CD8-positive, alpha-beta memory T cell (primary cell): ENCODE data around the gene TMPRSS13. TPM values are rescaled to one million over a fixed set of nuclear protein-coding genes. Genes with fewer than 3 reads are reported as not detected.

ENCODE experiments used
- CTCF ChIA-PET: fragments of 350-600 bp; sonication (Branson Sonifier 250); formaldehyde crosslinking; loops from one replicate; lab custom pipeline; 2021; ENCODE audit warnings: antibody characterized with exemption; lab: Charles Lee
- POLR2A ChIA-PET: fragments of 350-600 bp; sonication (Branson Sonifier 250); formaldehyde crosslinking; loops from one replicate; lab custom pipeline; 2021; ENCODE audit warnings: antibody characterized with exemption; lab: Charles Lee
- DNase-seq, 5 donors: peaks; one replicate each; pipeline versions ENCODE4 v3.0.0 to v3.0.0-alpha.2; 2020 to 2022; ENCODE audit warnings: mixed read lengths in 1 of 5
- H3K27ac ChIP-seq: one replicate; pipeline ENCODE4 v1.7.0; 2013; ENCODE audit warnings: low read depth, mild to moderate bottlenecking, low read length, moderate library complexity
- H3K27me3 ChIP-seq: 2 replicates; pipeline ENCODE4 v1.7.0; 2013; ENCODE audit warnings: low read length, mild to moderate bottlenecking; ENCODE audit not compliant: insufficient read depth, poor library complexity, severe bottlenecking
- H3K36me3 ChIP-seq: 2 replicates; pipeline ENCODE4 v1.7.0; 2013; ENCODE audit warnings: mild to moderate bottlenecking, low read length, moderate library complexity; ENCODE audit not compliant: insufficient read depth
- H3K4me1 ChIP-seq: 2 replicates; pipeline ENCODE4 v1.7.0; 2013; ENCODE audit warnings: mild to moderate bottlenecking, low read length, moderate library complexity; ENCODE audit not compliant: insufficient read depth
- H3K4me3 ChIP-seq: 2 replicates; pipeline ENCODE4 v1.7.0; 2013; ENCODE audit warnings: mild to moderate bottlenecking, low read length
- H3K9me3 ChIP-seq: 2 replicates; pipeline ENCODE4 v1.7.0; 2013; ENCODE audit warnings: mild to moderate bottlenecking, low read length
- H3K27ac Mint-ChIP-seq, 8 donors: one replicate each; pipeline ENCODE4 v1.8.0; 2020 to 2021; ENCODE audit warnings: mixed read lengths in 8 of 8, mild to moderate bottlenecking in 6 of 8, inconsistent platforms in 3 of 8, moderate library complexity in 3 of 8
- H3K27me3 Mint-ChIP-seq, 2 donors: one replicate each; pipeline ENCODE4 v1.8.0; 2020 to 2021; ENCODE audit warnings: mixed read lengths in 2 of 2, mild to moderate bottlenecking in 1 of 2, moderate library complexity in 1 of 2
- H3K36me3 Mint-ChIP-seq, 3 donors: one replicate each; pipeline ENCODE4 v1.8.0; 2020 to 2021; ENCODE audit warnings: mixed read lengths in 3 of 3, inconsistent platforms in 1 of 3, mild to moderate bottlenecking in 1 of 3
- H3K4me1 Mint-ChIP-seq, 3 donors: one replicate each; pipeline ENCODE4 v1.8.0; 2020 to 2021; ENCODE audit warnings: mixed read lengths in 3 of 3, inconsistent platforms in 1 of 3, mild to moderate bottlenecking in 1 of 3
- H3K4me3 Mint-ChIP-seq, 7 donors: one replicate each; pipeline ENCODE4 v1.8.0; 2020 to 2021; ENCODE audit warnings: mixed read lengths in 7 of 7, mild to moderate bottlenecking in 6 of 7, moderate library complexity in 4 of 7, inconsistent platforms in 2 of 7
- H3K9me3 Mint-ChIP-seq, 5 donors: one replicate each; pipeline ENCODE4 v1.8.0; 2020 to 2022; ENCODE audit warnings: mixed read lengths in 5 of 5, mild to moderate bottlenecking in 3 of 5, moderate library complexity in 2 of 5, inconsistent platforms in 1 of 5
- polyA plus RNA-seq: library from polyadenylated mRNA; unstranded; fragments of 300-500 nt; fragmentation: Illumina TruSeq; gene quantifications from one replicate; pipeline ENCODE4 v1.2.3, GENCODE V29; 2021
- total RNA-seq, 2 experiments: library from RNA; stranded (reverse); gene quantifications; one replicate each; pipeline ENCODE4 v1.2.3, GENCODE V29; 2021

The TMPRSS13 gene
- total and polyA plus RNA-seq, 3 experiments from 2014 or later: 1.4 to 1.5 (median 1.5) TPM

- ChIA-PET CTCF (interaction anchor here (1.0 to 1.4 kb wide), 3 partner anchors 10 to 80 kb away, joined by 3 to 4 read pairs (median 3); no protein-coding TSS in a partner anchor), POLR2A (interaction anchor here (0.6 to 3.6 kb wide), 4 partner anchors 14 to 345 kb away, joined by 3 to 24 read pairs (median 5); partner anchors contain the start of gene IL10RA)
- Mint-ChIP-seq H3K4me3 (peak overlapping the region; percentile 37 to 62 (median 50)), H3K27ac (peak overlapping the region; percentile 12 to 96 (median 76)), H3K27me3 (no peaks in the 10 kb centered on the region), H3K9me3 (no peaks in the 10 kb centered on the region), H3K36me3 (peaks cover 0 to 11% (median 6%) of the 10 kb centered on the region in 3 donors), H3K4me1 (peaks cover 84 to 93% (median 91%) of the 10 kb centered on the region in 3 donors)
- Histone ChIP-seq H3K27ac (no peak overlapping the region), H3K4me3 (no peak overlapping the region), H3K9me3 (no peaks in the 10 kb centered on the region), H3K36me3 (no peaks in the 10 kb centered on the region), H3K27me3 (no peaks in the 10 kb centered on the region), H3K4me1 (peaks cover 77% of the 10 kb centered on the region)
- no peak for DNase-seq
These were observed 43.7 kb upstream of the TMPRSS13 start for GRCh38 chr11:117972629-117973502.

- no peaks in the 10 kb centered on the region for H3K27me3 Mint-ChIP-seq
- ChIA-PET CTCF (interaction anchor here (1.2 kb wide), 1 partner anchor 17 kb away, joined by 3 read pairs; no protein-coding TSS in a partner anchor), POLR2A (interaction anchor here (0.9 kb wide), 1 partner anchor 30 kb away, joined by 3 read pairs; no protein-coding TSS in a partner anchor)
- peaks cover 72% of the 10 kb centered on the region for H3K4me1 ChIP-seq
- no peaks in the 10 kb centered on the region for H3K27me3 ChIP-seq
- peak overlapping the region in 4 of 8 donors; percentile 33 to 75 (median 53) for H3K27ac Mint-ChIP-seq
- H3K4me1 Mint-ChIP-seq: peaks cover 77 to 85% (median 84%) of the 10 kb centered on the region in 3 donors
- peaks cover 2 to 3% (median 2%) of the 10 kb centered on the region in 3 donors for H3K36me3 Mint-ChIP-seq
- DNase-seq: no peak
- H3K4me3 ChIP-seq: no peak overlapping the region
- H3K36me3 ChIP-seq: no peaks in the 10 kb centered on the region
- no peaks in the 10 kb centered on the region for H3K9me3 Mint-ChIP-seq
- H3K9me3 ChIP-seq: no peaks in the 10 kb centered on the region
- no peak overlapping the region for H3K27ac ChIP-seq
- peak overlapping the region in 2 of 7 donors; percentile 8 to 67 for H3K4me3 Mint-ChIP-seq
These were observed 42.8 kb upstream of the TMPRSS13 start for GRCh38 chr11:117972044-117972443.

- H3K4me3 ChIP-seq: peak overlapping the region; percentile 22
- peaks cover 60% of the 10 kb centered on the region for H3K4me1 ChIP-seq
These were observed 41.3 kb upstream of the TMPRSS13 start for GRCh38 chr11:117970400-117971024.

DNA sequence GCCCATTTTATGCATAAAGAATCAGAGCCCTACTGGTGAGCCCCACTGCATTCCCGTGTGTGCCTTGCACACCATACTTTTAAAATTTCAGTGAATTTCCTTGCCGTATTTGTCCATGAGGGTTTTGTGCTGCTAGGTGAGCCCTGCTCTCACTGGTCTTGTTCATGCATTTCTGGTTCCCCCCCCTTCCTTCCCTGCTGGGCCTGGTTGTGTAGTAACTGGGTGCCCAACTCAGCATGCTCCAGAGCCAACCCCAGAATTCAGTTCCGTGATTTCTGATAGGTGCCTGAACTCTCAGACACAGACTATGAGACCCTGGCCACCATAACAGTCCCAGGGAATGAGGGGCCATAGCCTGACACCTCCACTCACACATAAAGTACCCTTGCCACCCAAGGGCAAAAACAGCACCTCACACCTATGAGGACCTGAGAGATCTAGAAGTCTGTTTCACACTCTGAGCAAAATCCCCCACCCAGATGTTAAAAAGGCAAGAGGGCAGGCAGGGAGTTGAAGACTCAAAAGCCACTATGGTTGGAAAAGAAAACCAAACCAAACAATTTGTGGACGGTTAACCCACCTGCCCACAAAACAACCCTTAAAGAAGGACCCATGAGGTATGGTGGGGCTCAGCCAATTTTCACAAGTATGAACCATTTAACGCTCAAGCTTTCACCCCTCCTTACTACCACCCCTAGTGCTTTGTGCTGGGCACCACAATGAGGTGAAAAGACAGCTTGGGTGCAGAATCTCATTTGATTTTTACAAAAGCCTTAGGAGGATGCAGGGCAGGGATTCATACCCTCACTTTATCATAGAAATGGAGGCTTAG is 40.2 kb upstream of the TMPRSS13 start:
- H3K4me3 Mint-ChIP-seq: peak overlapping the region in 6 of 7 donors; percentile 29 to 83 (median 64)
- peak overlapping the region; percentile 20 to 93 (median 84) for H3K27ac Mint-ChIP-seq

More at GRCh38 chr11:117970400-117971024, 41.3 kb upstream of the TMPRSS13 start:
- H3K4me3 Mint-ChIP-seq: peak overlapping the region; percentile 8 to 77 (median 67)
- ChIA-PET POLR2A (interaction anchor here (1.0 kb wide), 1 partner anchor 18 kb away, joined by 3 read pairs; no protein-coding TSS in a partner anchor), CTCF (interaction anchor here (0.9 to 2.3 kb wide), 4 partner anchors 17 to 23 kb away, joined by 3 to 7 read pairs (median 4); no protein-coding TSS in a partner anchor)
- H3K9me3 Mint-ChIP-seq: no peaks in the 10 kb centered on the region
- no peak overlapping the region for H3K27ac ChIP-seq
- DNase-seq: peak in 3 of 5 donors; percentile 14 to 60 (median 39)
- H3K27ac Mint-ChIP-seq: peak overlapping the region; percentile 75 to 93 (median 88)
- H3K36me3 Mint-ChIP-seq: peaks cover 0 to 2% (median 0%) of the 10 kb centered on the region in 3 donors
- H3K9me3 ChIP-seq: no peaks in the 10 kb centered on the region
- no peaks in the 10 kb centered on the region for H3K27me3 ChIP-seq
- peaks cover 61 to 73% (median 69%) of the 10 kb centered on the region in 3 donors for H3K4me1 Mint-ChIP-seq
- H3K36me3 ChIP-seq: no peaks in the 10 kb centered on the region
- no peaks in the 10 kb centered on the region for H3K27me3 Mint-ChIP-seq

DNA sequence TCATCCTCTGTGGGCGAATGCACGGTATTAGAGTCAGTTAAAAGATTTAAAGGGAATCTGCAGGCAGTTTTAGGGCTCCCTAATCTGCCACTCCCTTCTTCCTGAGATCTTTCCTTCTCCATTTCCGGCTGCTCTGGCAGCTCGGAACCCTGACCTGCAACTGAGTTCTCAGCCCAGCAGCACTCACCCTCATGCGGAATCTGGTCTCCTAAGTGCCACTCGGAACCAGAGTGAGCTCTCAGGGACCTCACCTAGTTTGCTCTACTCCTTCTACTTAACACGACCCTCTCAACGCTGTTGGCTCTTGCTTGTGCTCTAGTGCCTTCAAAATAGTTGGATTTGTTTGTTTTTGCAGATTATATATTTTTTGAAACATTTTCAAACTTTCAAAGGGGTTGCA is 37.7 kb upstream of the TMPRSS13 start:
- CTCF ChIA-PET: interaction anchor here (1.2 kb wide), 1 partner anchor 162 kb away, joined by 3 read pairs; no protein-coding TSS in a partner anchor
- peaks cover 34% of the 10 kb centered on the region for H3K4me1 ChIP-seq
- no peaks in the 10 kb centered on the region for H3K27me3 Mint-ChIP-seq
- H3K36me3 ChIP-seq: no peaks in the 10 kb centered on the region
- H3K4me3 ChIP-seq: no peak overlapping the region
- H3K4me3 Mint-ChIP-seq: no peak overlapping the region
- H3K9me3 ChIP-seq: no peaks in the 10 kb centered on the region
- H3K36me3 Mint-ChIP-seq: peaks cover 0 to 2% (median 0%) of the 10 kb centered on the region in 3 donors
- no peaks in the 10 kb centered on the region for H3K27me3 ChIP-seq
- H3K27ac ChIP-seq: no peak overlapping the region
- no peak for DNase-seq
- H3K4me1 Mint-ChIP-seq: peaks cover 33 to 57% (median 50%) of the 10 kb centered on the region in 3 donors
- peak overlapping the region in 2 of 8 donors; percentile 43 to 65 for H3K27ac Mint-ChIP-seq
- H3K9me3 Mint-ChIP-seq: no peaks in the 10 kb centered on the region
- POLR2A ChIA-PET: no interaction called here

More for the DNA sequence above, 40.2 kb upstream of the TMPRSS13 start:
- no peak for DNase-seq
- H3K9me3 Mint-ChIP-seq: no peaks in the 10 kb centered on the region
- ChIA-PET CTCF (interaction anchor here (0.9 to 2.3 kb wide), 3 partner anchors 16 to 22 kb away, joined by 3 to 7 read pairs (median 6); no protein-coding TSS in a partner anchor), POLR2A (interaction anchor here (1.0 kb wide), 1 partner anchor 16 kb away, joined by 3 read pairs; no protein-coding TSS in a partner anchor)
- H3K36me3 Mint-ChIP-seq: peaks cover 0 to 2% (median 0%) of the 10 kb centered on the region in 3 donors
- H3K4me1 Mint-ChIP-seq: peaks cover 53 to 69% (median 60%) of the 10 kb centered on the region in 3 donors
- H3K36me3 ChIP-seq: no peaks in the 10 kb centered on the region
- H3K27me3 Mint-ChIP-seq: no peaks in the 10 kb centered on the region
- H3K9me3 ChIP-seq: no peaks in the 10 kb centered on the region
- H3K27me3 ChIP-seq: no peaks in the 10 kb centered on the region
- peaks cover 56% of the 10 kb centered on the region for H3K4me1 ChIP-seq
- H3K4me3 ChIP-seq: no peak overlapping the region
- no peak overlapping the region for H3K27ac ChIP-seq

DNA sequence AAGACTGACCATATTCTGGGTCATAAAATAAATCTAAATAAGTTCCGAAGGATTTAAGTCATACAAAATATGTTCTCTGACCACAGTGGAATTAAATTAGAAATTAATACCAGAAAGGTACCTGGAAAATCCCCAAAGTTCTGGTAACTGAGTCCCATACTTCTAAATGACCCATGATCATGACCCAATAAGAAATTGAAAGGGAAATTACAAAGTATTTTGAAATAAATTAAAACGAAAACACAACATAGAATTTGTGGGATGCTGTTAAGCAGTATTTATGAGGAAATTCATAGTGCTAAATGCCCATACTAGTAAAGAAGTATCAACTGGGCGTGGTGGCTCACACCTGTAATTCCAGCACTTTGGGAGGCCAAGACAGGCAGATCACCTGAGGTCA is 33.6 kb upstream of the TMPRSS13 start:
- Histone ChIP-seq H3K27ac (no peak overlapping the region), H3K27me3 (no peaks in the 10 kb centered on the region), H3K9me3 (peaks cover 6% of the 10 kb centered on the region), H3K4me3 (no peak overlapping the region), H3K36me3 (no peaks in the 10 kb centered on the region), H3K4me1 (peaks cover 8% of the 10 kb centered on the region)
- CTCF ChIA-PET: interaction anchor here (2.8 kb wide), 1 partner anchor 16 kb away, joined by 13 read pairs; no protein-coding TSS in a partner anchor
- no peaks in the 10 kb centered on the region for H3K27me3 Mint-ChIP-seq
- POLR2A ChIA-PET: no interaction called here
- no peak overlapping the region for H3K4me3 Mint-ChIP-seq
- H3K9me3 Mint-ChIP-seq: peaks cover 11 to 17% (median 16%) of the 10 kb centered on the region in 5 donors
- peaks cover 12 to 24% (median 14%) of the 10 kb centered on the region in 3 donors for H3K36me3 Mint-ChIP-seq
- DNase-seq: no peak
- H3K27ac Mint-ChIP-seq: no peak overlapping the region
- H3K4me1 Mint-ChIP-seq: peaks cover 28 to 53% (median 47%) of the 10 kb centered on the region in 3 donors
